Right hindlimb (tissue), 1 donor: ENCODE results near the gene CPNE5.

ENCODE experiments used
- DNase-seq: peaks from one replicate; pipeline ENCODE4 v3.0.0-alpha.2; 2018

The CPNE5 gene

DNA sequence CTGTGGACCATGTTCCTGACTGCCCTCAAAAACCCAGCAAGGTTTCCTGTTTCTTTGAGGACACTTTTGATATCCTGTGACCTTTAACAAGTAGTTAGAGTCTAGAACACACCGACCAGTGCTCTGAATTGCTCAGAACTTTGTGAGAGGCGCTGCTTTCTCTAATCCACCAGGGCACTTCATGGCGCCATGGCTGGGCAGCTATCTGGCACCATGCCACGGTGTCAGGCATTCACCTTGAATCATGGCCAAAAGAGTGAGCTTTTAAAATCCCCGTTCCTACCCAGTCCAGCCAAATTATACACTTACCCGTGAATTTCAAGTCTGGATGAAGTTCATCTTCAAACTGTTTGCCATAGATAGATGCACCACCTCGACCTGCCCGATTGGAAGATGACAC is 17.0 kb upstream of the CPNE5 start:
- DNase-seq: no peak

GRCh38 chr6:36855750-36856149 is 16.5 kb upstream of the CPNE5 start:
- peak; percentile 6 for DNase-seq

DNA sequence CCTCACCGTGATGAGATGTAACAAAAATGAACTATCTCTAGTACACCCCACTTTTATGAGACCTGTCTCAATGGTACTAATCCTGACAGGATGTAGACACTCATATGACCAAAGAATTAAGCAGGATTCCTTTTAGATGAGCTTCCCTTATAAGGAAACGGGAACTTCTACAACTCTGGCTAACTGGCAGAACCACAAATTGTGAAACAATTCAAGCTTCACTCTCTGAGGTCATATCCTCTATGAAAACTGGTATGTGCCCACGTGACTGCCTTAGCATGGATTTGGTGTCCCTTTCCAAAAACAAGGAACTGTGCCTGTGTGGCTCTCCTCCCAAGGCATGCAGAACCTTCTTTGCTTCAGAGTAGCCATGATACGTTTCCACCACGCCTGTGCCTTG is 14.1 kb upstream of the CPNE5 start:
- DNase-seq: no peak

DNA sequence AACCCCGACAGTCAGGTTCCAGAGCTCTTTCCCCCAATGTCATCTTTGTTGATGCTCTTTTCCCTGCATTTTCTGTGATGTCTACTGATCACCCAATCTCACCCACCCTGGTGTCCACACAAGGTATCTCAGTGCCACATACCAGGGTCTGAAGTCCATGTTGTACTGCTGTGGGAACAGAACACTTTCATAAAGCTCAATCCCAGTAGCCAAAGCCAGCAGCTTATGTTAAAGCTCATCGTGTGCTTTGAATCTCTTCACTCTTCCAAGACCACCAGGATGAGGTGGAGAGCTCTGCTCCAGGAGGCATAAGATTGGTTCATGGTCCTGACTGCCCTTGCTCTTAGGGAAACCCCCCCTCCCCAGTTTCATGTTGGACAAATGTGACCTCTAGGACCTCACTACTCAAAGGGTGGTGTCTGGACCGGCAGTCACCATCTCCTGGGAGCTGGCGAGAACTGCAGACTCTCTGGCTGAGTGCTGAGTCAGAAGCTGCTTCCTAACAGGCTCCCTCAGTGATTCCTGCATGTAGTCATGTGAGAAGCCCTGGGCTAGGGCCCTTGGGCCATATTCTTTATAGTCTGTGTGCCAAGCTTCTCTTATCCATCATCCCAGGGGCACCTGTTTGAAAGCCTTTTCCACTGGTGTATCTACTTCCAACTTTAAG is 13.4 kb upstream of the CPNE5 start:
- no peak for DNase-seq

DNA sequence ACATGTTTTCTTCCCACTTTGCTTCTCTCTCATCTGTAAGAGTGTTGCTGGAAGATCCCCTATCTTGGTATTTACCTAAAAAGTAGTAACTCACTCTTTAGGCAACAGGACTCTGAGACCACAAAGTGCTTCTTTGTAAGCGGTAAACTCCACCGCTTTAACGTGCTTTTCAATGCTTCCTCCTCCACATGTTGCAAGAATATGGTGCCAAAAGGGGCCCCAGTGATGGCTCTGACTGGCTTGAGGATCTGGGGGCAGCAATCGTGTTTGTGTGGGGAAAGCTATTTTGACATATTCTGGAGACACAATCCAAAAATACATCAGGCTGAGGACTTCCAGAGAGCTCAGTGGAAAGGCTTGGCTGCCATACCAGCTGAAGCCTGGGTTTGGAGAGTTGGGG is 12.4 kb upstream of the CPNE5 start:
- no peak for DNase-seq

GRCh38 chr6:36851149-36851614 is 11.9 kb upstream of the CPNE5 start:
- peak; percentile 77 for DNase-seq

- no peak for DNase-seq
Measured at GRCh38 chr6:36850021-36850420, 10.8 kb upstream of the CPNE5 start.

DNA sequence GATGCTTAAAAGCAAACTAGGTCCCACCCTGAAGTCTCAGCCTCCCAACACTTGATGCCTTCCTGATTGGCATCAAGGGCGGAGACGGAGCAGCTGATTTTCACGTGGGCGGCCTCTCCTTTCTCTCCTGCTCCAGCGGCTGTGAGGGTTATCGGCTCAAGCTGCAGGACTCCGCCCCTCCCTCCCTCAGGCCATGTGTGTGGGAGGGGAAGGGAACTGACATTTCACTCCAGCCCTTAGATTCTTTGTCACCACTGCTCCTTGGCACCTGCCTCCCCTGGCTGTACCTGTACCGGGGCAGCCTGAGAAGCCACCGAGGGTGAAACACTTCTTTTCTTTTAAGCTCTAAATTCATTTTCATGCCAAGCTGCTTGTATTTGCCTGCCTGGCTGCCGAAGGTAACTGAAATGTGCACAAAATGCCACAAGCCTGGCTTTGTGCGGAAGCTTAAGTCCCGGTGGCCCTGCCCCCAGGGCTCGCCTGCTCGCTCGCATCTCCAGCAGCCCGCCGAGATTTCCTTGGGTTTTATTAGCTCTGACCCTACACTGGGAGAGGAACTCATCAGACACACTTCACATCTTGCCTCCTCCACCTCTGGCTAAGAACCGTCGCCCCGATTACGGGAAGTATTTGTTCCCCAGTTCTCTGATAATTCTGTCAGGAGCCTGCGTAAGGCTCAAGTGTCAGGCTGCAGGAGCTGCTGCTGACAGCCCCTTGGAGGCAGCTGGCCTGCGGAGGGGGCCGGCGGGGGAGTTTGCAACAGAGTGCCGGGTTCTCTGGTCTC is 9.6 kb upstream of the CPNE5 start:
- peak; percentile 59 for DNase-seq

DNA sequence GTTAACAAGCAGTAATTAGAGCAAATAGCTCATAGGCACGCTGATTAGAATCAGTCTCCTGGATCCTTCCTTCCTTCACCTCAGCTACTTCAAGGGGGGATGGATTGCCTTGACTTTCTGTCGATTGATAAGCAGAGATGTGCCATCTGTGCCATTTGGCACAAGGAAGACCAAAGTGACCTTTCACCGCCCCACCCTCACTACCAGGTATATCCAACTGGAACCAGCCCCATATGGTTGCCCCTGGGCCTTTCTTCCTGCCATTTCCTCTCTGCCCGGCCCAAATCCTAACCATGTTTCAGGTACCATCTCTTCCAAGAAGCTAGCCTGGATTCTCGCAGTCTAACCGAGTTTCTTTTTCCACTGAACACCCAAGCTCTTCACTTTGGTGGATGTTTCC is 8.7 kb upstream of the CPNE5 start:
- DNase-seq: peak; percentile 13

DNA sequence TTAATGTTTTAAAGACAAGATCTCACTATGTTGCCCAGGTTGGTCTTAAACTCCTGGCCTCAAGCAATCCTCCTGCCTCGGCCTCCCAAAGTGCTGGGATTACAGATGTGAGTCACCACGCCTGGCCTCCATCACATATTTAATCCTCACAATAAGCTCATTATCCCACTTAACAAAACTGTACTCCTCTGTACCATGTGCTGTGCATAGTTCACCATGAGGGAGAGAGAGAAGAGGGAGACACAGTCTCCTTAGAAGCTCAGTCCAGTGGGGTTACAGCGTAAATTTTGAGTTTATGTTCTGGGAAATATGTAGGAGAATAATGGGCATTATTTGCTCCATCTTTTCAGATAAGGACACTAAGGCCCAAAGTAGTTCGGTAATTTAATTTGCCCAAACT is 7.9 kb upstream of the CPNE5 start:
- DNase-seq: no peak

DNA sequence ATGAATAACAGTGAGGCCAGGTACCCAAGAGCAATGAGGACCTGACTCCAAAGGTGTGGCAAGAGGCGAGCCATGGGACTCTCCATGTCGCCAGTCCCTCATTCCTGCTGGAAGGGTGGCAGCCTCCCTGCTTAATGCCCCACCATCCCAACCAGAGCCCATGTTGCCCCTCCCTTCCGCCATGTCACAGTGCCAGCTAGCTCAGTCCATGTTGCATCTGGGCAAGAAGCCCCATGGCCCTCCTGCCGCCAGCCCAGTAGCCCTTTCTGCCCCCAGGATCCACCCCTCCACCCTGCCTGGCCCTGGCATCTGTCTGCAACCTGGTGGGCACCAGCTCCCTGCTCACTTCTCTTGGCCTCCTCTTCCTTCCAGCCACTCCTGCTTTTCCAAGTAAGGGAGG is 6.0 kb upstream of the CPNE5 start:
- DNase-seq: no peak

- DNase-seq: no peak
Measured at GRCh38 chr6:36844232-36845170, 5.3 kb upstream of the CPNE5 start.

GRCh38 chr6:36843170-36843569 is 3.9 kb upstream of the CPNE5 start:
- DNase-seq: no peak

GRCh38 chr6:36841756-36842155 is 2.5 kb upstream of the CPNE5 start:
- no peak for DNase-seq

DNA sequence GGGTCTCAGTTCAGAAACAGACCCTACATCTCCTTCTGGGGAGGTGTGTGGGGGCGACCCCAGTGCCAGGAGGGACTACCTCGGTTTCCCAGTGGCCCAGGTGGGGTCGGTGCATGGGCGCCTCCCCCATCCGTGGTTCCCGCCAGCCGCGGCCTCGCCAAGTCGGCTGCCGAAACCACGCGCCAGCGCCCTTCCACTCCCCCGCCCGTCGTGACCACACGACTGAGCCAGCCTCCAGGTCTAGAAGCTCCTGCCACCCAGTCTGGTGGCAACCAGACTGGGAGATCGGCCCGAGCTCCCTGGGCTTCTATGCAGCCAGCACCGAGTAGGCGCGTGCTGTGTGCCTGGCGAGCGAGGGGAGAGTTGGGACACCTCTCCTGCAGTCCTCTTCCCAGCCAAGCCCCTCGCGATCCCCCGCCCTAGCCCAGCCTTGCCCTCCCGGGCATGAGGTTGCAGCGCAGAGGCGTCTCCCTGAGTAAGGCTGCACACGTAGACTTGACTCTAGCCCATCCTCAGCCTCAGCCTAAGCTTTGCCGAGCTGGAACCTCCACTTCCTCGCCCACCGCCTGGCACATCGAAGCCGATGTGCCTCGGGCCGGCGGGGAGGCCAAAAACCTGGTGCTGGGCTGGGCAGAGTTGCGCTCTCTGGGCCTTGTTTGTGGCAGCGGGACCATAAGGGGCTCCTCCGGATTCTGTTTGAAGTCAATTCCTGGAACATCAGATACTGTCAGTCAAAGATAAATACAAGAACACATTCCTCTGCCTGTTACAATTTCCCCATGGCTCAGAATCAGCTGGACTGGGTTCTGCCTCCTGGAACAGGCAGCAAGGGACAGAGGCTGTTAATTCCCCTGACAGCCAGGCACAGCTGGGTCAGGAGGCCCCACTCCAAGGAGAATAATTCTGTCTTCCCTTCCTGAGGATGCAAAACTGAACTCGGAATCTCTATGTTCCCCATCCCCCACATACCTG is 1.5 kb upstream of the CPNE5 start:
- DNase-seq: peak; percentile 56

GRCh38 chr6:36839749-36840431 is 646 bp upstream of the CPNE5 start:
- peak; percentile 72 for DNase-seq

DNA sequence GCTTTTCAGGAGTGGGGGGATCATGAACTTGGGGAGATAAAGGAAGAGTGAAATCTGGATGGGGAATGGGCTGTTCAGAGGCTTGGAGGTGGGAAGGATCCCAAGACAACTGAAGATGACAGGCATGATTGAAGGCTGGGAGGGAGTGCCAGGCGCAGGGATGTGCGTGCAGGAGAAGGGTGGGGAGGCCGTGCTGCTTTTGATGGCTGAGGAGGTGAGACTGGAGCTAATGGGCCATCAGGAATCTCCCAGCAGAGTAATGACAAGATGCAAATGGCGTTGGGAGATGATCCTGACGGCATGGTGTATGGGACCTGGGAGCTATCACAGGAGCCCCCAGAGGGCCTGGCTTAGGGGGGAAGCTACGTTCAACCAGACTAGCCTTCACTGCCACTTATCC is 1.6 kb downstream of the CPNE5 start:
- DNase-seq: no peak

GRCh38 chr6:36837022-36837339 is 2.3 kb downstream of the CPNE5 start:
- no peak for DNase-seq

DNA sequence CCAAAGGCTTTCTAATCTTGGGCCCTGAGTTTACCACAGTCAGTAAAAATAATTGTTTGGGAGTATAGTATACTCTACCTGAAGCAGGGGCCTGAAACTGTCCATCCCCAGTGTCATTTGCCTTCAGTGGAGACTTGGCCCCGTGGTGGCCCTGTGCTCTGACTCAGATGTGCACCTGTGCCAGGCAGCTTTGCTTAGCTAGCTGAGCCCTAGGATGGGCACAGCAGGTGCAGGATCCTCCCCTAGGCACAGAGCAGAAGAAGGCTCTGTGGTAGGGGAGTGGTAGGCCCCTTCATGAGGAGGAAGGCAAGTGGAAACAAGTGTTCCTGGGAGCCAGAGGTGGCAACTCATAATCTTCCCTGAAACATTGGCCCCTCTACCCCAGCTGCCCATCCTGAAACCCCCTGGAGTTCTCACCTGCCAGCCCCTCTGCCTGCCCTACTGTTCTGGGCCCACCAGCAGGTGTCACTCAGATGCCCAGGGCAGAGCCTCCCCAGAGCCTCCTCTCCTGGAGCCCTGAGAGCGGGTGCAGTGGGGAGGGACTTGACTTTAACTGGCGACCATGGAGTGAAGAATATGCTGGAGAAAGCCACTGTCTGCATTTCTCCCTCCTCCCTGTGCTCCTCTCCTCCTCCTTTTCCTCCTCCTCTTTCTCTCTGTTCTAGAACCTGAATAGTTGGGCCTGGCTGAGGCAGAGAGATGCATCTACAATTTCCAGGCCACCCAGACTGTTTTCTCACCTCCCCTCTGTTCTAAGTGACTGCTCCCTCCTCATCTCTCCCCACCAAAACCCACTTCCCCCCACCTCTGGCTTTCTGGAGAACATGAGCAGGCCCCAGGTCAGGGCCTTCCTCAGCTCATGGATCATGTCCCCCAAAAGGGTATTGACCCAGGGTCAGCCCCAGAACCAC is 2.9 kb downstream of the CPNE5 start:
- no peak for DNase-seq

DNA sequence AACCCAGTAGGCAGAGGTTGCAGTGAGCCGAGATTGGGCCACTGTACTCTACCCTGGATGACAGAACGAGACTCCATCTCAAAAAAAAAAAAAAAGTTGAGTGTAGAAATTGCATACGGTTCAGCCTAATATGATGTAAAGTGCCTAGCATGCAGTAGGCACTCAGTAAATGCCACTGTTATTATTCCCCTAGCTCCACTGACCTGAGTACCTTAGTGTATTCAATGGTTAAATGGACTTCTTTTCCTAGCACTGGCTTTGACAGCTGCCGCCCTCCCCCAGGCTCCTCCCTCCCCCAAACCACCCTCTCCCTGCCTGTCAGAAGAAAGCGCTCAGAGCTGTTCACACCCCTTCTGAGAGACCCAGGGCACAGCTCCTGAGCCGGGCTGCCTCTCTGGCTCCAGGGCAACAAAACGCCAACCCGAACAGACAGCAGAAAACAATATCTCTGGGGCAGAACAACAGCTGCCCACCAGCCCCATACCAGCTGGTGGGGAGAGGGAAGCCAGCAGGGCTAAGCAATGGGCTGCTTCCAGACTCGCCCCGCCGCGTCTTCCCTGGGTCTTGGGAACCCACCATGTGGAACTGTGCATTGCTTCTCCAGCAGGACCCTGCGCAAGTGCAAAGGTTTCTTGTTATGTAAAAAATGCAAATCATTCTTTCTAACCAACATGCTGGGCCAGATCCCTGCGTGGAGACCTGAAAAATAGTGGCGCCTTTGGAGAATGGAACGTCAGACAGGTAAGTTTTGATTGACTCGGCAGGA is 4.5 kb downstream of the CPNE5 start:
- peak; percentile 77 for DNase-seq
